Activated CD4-positive, alpha-beta T cell treated with anti-CD3 and anti-CD28 coated beads, Interleukin-2, amount 50 U/mL, for 1 hour (primary cell): ENCODE results near the gene KRTAP10-5.
"Not testable (repeated sequence)": the region's sequence is repeated elsewhere in the genome, so short reads cannot be mapped to it uniquely, and the experiment has no call there.

ENCODE experiments used
- DNase-seq: peaks from one replicate; pipeline ENCODE4 v3.0.0-alpha.2; 2020

Gene KRTAP10-5

GRCh38 chr21:44590311-44590721 is 9.9 kb upstream of the KRTAP10-5 start:
- no peak for DNase-seq

- DNase-seq: no peak
Observed at GRCh38 chr21:44589586-44590305, 9.3 kb upstream of the KRTAP10-5 start.

- no peak for DNase-seq
Observed at GRCh38 chr21:44589094-44589493, 8.7 kb upstream of the KRTAP10-5 start.

GRCh38 chr21:44585892-44586291 is 5.5 kb upstream of the KRTAP10-5 start:
- no peak for DNase-seq

GRCh38 chr21:44583800-44584147 is 3.4 kb upstream of the KRTAP10-5 start:
- peak; percentile 23 for DNase-seq

- DNase-seq: no peak
Observed at GRCh38 chr21:44583089-44583799, 2.8 kb upstream of the KRTAP10-5 start.

GRCh38 chr21:44582055-44582454 is 1.7 kb upstream of the KRTAP10-5 start:
- no peak for DNase-seq

- DNase-seq: no peak
Observed at GRCh38 chr21:44581158-44581557, 754 bp upstream of the KRTAP10-5 start.

GRCh38 chr21:44579833-44580144 is 615 bp downstream of the KRTAP10-5 start:
- DNase-seq: no peak

GRCh38 chr21:44579056-44579832 is 1.2 kb downstream of the KRTAP10-5 start:
- no peak for DNase-seq

GRCh38 chr21:44578371-44579055 is 1.9 kb downstream of the KRTAP10-5 start:
- no peak for DNase-seq

- DNase-seq: no peak
Observed at GRCh38 chr21:44576025-44576420, 4.4 kb downstream of the KRTAP10-5 start.

- DNase-seq: no peak
Observed at GRCh38 chr21:44575307-44576024, 4.9 kb downstream of the KRTAP10-5 start.

- no peak for DNase-seq
Observed at GRCh38 chr21:44574457-44575306, 5.7 kb downstream of the KRTAP10-5 start.

- not testable (repeated sequence) for DNase-seq
Observed at GRCh38 chr21:44573630-44574456, 6.6 kb downstream of the KRTAP10-5 start, which contains the start of gene KRTAP10-4. Gene KRTAP10-4 (plus strand): TSS chr21:44573729. CDS start chr21:44573759, 30 bp downstream.

GRCh38 chr21:44572959-44573583 is 7.3 kb downstream of the KRTAP10-5 start:
- DNase-seq: no peak

- DNase-seq: no peak
Observed at GRCh38 chr21:44571844-44572782, 8.3 kb downstream of the KRTAP10-5 start.

- no peak for DNase-seq
Observed at GRCh38 chr21:44571296-44571695, 9.1 kb downstream of the KRTAP10-5 start.
